Body of pancreas (tissue), 4 donors: ENCODE measurements around the gene IQCF6. TPM values are rescaled to one million over a fixed set of nuclear protein-coding genes. Genes with fewer than 3 reads are reported as not detected.
"Not testable (repeated sequence)": the region's sequence is repeated elsewhere in the genome, so short reads cannot be mapped to it uniquely, and the experiment has no call there.

Source experiments
- ATAC-seq: fragments of 150-250 bp; one replicate; pipeline ENCODE4 v1.9.1; 2016
- DNase-seq, 4 donors: peaks; one replicate each; pipeline ENCODE4 v3.0.0-alpha.2; 2019
- H3K27ac ChIP-seq, 4 donors: fragments of 200-600 bp; sonication (generic); 1 replicate in 3 of 4; 2 replicates in 1 of 4; pipeline versions ENCODE4 v1.5.1 to v1.6.1; 2016 to 2019; ENCODE audit warnings: mild to moderate bottlenecking in 1 of 4, mixed read lengths in 1 of 4, moderate library complexity in 1 of 4
- H3K27me3 ChIP-seq, 2 donors: fragments of 200-600 bp; sonication (generic); one replicate each; pipeline ENCODE4 v1.6.0; 2016; ENCODE audit warnings: mild to moderate bottlenecking in 1 of 2
- H3K36me3 ChIP-seq, 2 donors: fragments of 200-600 bp; sonication (generic); replicated peaks in 1 of 2; 2 replicates each; pipeline ENCODE4 v1.5.1; 2016; ENCODE audit warnings: low read depth in 2 of 2; ENCODE audit not compliant: insufficient read depth in 1 of 2
- H3K4me1 ChIP-seq: fragments of 200-600 bp; sonication (generic); one replicate; pipeline ENCODE4 v1.6.0; 2016
- H3K4me3 ChIP-seq, 2 donors: fragments of 200-600 bp; sonication (generic); 1 replicate in 1 of 2; 2 replicates in 1 of 2; pipeline ENCODE4 v1.5.1; 2016 to 2019
- H3K9me3 ChIP-seq, 3 donors: fragments of 200-600 bp; sonication (generic); 1 replicate in 2 of 3; 2 replicates in 1 of 3; pipeline ENCODE4 v1.5.1; 2016
- CTCF ChIP-seq, 7 experiments: fragments of 450-650 bp in 4 of 7; fragments of 200-600 bp in 3 of 7; sonication (generic) in 3 of 7; IDR thresholded peaks; one replicate each; pipeline ENCODE4 v1.5.1; 2016 to 2019; ENCODE audit warnings: antibody characterized with exemption in 7 of 7
- POLR2A ChIP-seq, 3 donors: fragments of 450-650 bp; IDR thresholded peaks; one replicate each; pipeline ENCODE4 v1.6.1; 2016; ENCODE audit warnings: antibody characterized with exemption in 3 of 3, mild to moderate bottlenecking in 2 of 3
- whole genome bisulfite sequencing, 2 donors: methylation state at CpG; one replicate each; pipeline ENCODE4 v1.1.5; 2017; 5-methylcytosine and 5-hydroxymethylcytosine counted together
- intact Hi-C: fragments of 100-400 bp; cut with DNase I; formaldehyde crosslinking; loops from one replicate; pipeline ENCODE4 v1.15.1; 2023
- total RNA-seq, 2 donors: library from RNA; depleted of rRNA; stranded (reverse); fragments of >200 nt; gene quantifications; one replicate each; pipeline ENCODE4 v1.1.0, GENCODE V29; 2016

IQCF6 gene
- total RNA-seq, 2 donors from 2014 or later: not detected

GRCh38 chr3:51753763-51754750, 25.0 kb downstream of the IQCF6 start:
- H3K36me3 ChIP-seq, intact Hi-C loops, H3K27me3 ChIP-seq, H3K4me3 ChIP-seq, H3K9me3 ChIP-seq, H3K4me1 ChIP-seq: not testable (repeated sequence)
- peak overlapping the region in 3 of 4 donors; percentile 34 to 66 (median 56) for H3K27ac ChIP-seq
- ATAC-seq (peak; percentile 74), DNase-seq (peak; percentile 21 to 68 (median 44))
- 50 to 52% methylated on average over 13 of the region's 13 CpGs for WGBS, 2 donors
- peak; percentile 8 to 66 (median 62) for TF ChIP-seq POLR2A (IDR thresholded peaks at IDR 0.05)

- H3K4me3 ChIP-seq: no peak overlapping the region
- H3K9me3 ChIP-seq: no peaks in the 10 kb centered on the region
- H3K27ac ChIP-seq: no peak overlapping the region
- DNase-seq (no peak), ATAC-seq (no peak)
- intact Hi-C loops: no loop called here
- TF ChIP-seq POLR2A (IDR thresholded peaks at IDR 0.05) (no peak), CTCF (IDR thresholded peaks at IDR 0.05) (no peak)
- no peaks in the 10 kb centered on the region for H3K36me3 ChIP-seq
- no peaks in the 10 kb centered on the region for H3K27me3 ChIP-seq
- WGBS, 2 donors: 74 to 89% methylated on average over 2 of the region's 2 CpGs
- no peaks in the 10 kb centered on the region for H3K4me1 ChIP-seq
These were observed 27.8 kb downstream of the IQCF6 start for GRCh38 chr3:51751287-51751686.

- H3K4me3 ChIP-seq: no peak overlapping the region
- DNase-seq (no peak), ATAC-seq (no peak)
- intact Hi-C loops: no loop called here
- H3K9me3 ChIP-seq: no peaks in the 10 kb centered on the region
- no peaks in the 10 kb centered on the region for H3K27me3 ChIP-seq
- no peak for TF ChIP-seq CTCF (IDR thresholded peaks at IDR 0.05)
- WGBS, 2 donors: 95 to 100% methylated on average over 1 of the region's 1 CpG
- no peaks in the 10 kb centered on the region for H3K4me1 ChIP-seq
- H3K36me3 ChIP-seq: no peaks in the 10 kb centered on the region
- no peak overlapping the region for H3K27ac ChIP-seq
These were observed 28.2 kb downstream of the IQCF6 start for GRCh38 chr3:51750878-51751277.

GRCh38 chr3:51748327-51748726, 30.7 kb downstream of the IQCF6 start:
- H3K4me3 ChIP-seq: no peak overlapping the region
- ATAC-seq (no peak), DNase-seq (no peak)
- WGBS, 2 donors: 43% methylated on average over 1 of the region's 1 CpG
- H3K4me1 ChIP-seq: no peaks in the 10 kb centered on the region
- intact Hi-C loops: no loop called here
- TF ChIP-seq CTCF (IDR thresholded peaks at IDR 0.05) (no peak), POLR2A (IDR thresholded peaks at IDR 0.05) (no peak)
- H3K27ac ChIP-seq: no peak overlapping the region
- no peaks in the 10 kb centered on the region for H3K27me3 ChIP-seq
- no peaks in the 10 kb centered on the region for H3K36me3 ChIP-seq
- H3K9me3 ChIP-seq: no peaks in the 10 kb centered on the region

- H3K36me3 ChIP-seq: no peaks in the 10 kb centered on the region
- TF ChIP-seq CTCF (IDR thresholded peaks at IDR 0.05) (no peak), POLR2A (IDR thresholded peaks at IDR 0.05) (no peak)
- DNase-seq (no peak), ATAC-seq (no peak)
- H3K27ac ChIP-seq: no peak overlapping the region
- no peaks in the 10 kb centered on the region for H3K27me3 ChIP-seq
- no peak overlapping the region for H3K4me3 ChIP-seq
- H3K4me1 ChIP-seq: no peaks in the 10 kb centered on the region
- intact Hi-C loops: no loop called here
- H3K9me3 ChIP-seq: no peaks in the 10 kb centered on the region
These were observed 31.2 kb downstream of the IQCF6 start for GRCh38 chr3:51747840-51748239.

DNA sequence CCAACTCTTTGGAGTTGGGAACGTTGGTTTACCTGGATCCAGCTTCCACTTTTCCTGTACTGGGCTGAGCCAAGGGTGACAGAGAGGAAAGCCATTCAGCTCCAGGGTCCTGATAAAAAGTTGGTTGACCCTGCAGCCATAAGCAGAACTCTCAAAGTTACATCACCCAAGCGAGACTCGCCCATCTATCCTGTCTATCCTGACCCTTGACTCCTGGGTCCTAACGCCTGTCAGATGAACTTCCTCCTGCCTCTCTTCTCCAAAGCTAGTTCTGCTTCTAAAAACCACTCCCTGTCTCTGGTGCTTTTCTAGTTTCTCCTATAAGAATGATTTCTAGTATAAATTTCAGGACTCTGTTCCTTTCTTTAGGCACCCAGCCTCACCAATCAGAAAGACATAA, 36.1 kb downstream of the IQCF6 start:
- intact Hi-C loops, H3K4me3 ChIP-seq, H3K9me3 ChIP-seq, H3K4me1 ChIP-seq, H3K27ac ChIP-seq, ATAC-seq, H3K36me3 ChIP-seq, H3K27me3 ChIP-seq: not testable (repeated sequence)
- peak in 1 of 4 donors; percentile 28 for DNase-seq
- 54 to 69% methylated on average over 4 of the region's 4 CpGs for WGBS, 2 donors

DNA sequence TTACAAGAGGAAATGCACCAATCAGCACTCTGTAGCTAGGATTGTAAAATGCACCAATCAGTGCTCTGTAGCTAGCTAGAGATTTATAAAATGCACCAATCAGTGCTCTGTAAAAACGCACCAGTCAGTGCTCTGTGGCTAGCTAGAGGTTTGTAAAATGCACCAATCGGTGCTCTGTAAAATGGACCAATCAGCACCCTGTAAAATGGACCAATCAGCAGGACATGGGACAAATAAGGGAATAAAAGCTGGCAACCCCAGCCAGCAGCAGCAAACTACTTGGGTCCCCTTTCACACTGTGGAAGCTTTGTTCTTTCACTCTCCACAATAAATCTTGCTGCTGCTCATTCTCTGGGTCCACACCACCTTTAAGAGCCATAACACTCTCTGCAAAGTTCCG, 36.7 kb downstream of the IQCF6 start:
- intact Hi-C loops, DNase-seq, H3K9me3 ChIP-seq, H3K4me1 ChIP-seq, ATAC-seq, H3K27ac ChIP-seq, H3K27me3 ChIP-seq, H3K4me3 ChIP-seq, H3K36me3 ChIP-seq: not testable (repeated sequence)
- 66 to 85% methylated on average over 3 of the region's 3 CpGs for WGBS, 2 donors
